ENCODE measurements around the gene DTX3. TPM values are rescaled to one million over a fixed set of nuclear protein-coding genes. Genes with fewer than 3 reads are reported as not detected.

Gene DTX3
- polyA plus RNA-seq, 4 donors, result 5.4 to 12.5 (median 9.9) TPM; not detected in 1

- Histone ChIP-seq H3K9me3 (ENCODE audit: control insufficient read depth in 2 of 2, insufficient read depth in 1 of 2, low read depth in 1 of 2, low read length in 1 of 2) (no peaks in the 10 kb centered on the region), H3K27me3 (ENCODE audit: control insufficient read depth in 3 of 3, insufficient read depth in 3 of 3, low read length in 3 of 3) (peaks cover 3 to 99% (median 64%) of the 10 kb centered on the region in 3 donors), H3K27ac (ENCODE audit: low read depth in 1 of 3, low read length in 2 of 3) (no peak overlapping the region), H3K4me3 (ENCODE audit: low read depth in 1 of 3, low read length in 3 of 3) (no peak overlapping the region), H3K36me3 (ENCODE audit: control insufficient read depth in 3 of 3, insufficient read depth in 2 of 3, low read depth in 1 of 3, low read length in 3 of 3) (no peaks in the 10 kb centered on the region), H3K4me1 (ENCODE audit: control insufficient read depth in 3 of 3, insufficient read depth in 2 of 3, low read depth in 1 of 3, low read length in 2 of 3) (peaks cover 0 to 22% (median 0%) of the 10 kb centered on the region in 3 donors)
- 46 to 70% (median 70%) methylated on average over 9 of the region's 9 CpGs for WGBS, 3 donors
- DNase-seq (no peak), FAIRE-seq (no peak)
Measured at GRCh38 chr12:57622293-57623245, 17.9 kb downstream of the DTX3 start.

GRCh38 chr12:57623385-57623784 lies 18.8 kb downstream of the DTX3 start:
- DNase-seq (no peak), FAIRE-seq (no peak)
- Histone ChIP-seq H3K36me3 (ENCODE audit: control insufficient read depth in 3 of 3, insufficient read depth in 2 of 3, low read depth in 1 of 3, low read length in 3 of 3) (no peaks in the 10 kb centered on the region), H3K9me3 (ENCODE audit: control insufficient read depth in 2 of 2, insufficient read depth in 1 of 2, low read depth in 1 of 2, low read length in 1 of 2) (no peaks in the 10 kb centered on the region), H3K4me1 (ENCODE audit: control insufficient read depth in 3 of 3, insufficient read depth in 2 of 3, low read depth in 1 of 3, low read length in 2 of 3) (peaks cover 0 to 28% (median 0%) of the 10 kb centered on the region in 3 donors), H3K27ac (ENCODE audit: low read depth in 1 of 3, low read length in 2 of 3) (no peak overlapping the region), H3K27me3 (ENCODE audit: control insufficient read depth in 3 of 3, insufficient read depth in 3 of 3, low read length in 3 of 3) (peaks cover 3 to 99% (median 65%) of the 10 kb centered on the region in 3 donors), H3K4me3 (ENCODE audit: low read depth in 1 of 3, low read length in 3 of 3) (no peak overlapping the region)
- 58 to 76% (median 67%) methylated on average over 2 of the region's 2 CpGs for WGBS, 3 donors

- Histone ChIP-seq H3K9me3 (ENCODE audit: control insufficient read depth in 2 of 2, insufficient read depth in 1 of 2, low read depth in 1 of 2, low read length in 1 of 2) (no peaks in the 10 kb centered on the region), H3K27ac (ENCODE audit: low read depth in 1 of 3, low read length in 2 of 3) (no peak overlapping the region), H3K36me3 (ENCODE audit: control insufficient read depth in 3 of 3, insufficient read depth in 2 of 3, low read depth in 1 of 3, low read length in 3 of 3) (no peaks in the 10 kb centered on the region), H3K4me1 (ENCODE audit: control insufficient read depth in 3 of 3, insufficient read depth in 2 of 3, low read depth in 1 of 3, low read length in 2 of 3) (peaks cover 0 to 28% (median 0%) of the 10 kb centered on the region in 3 donors), H3K27me3 (ENCODE audit: control insufficient read depth in 3 of 3, insufficient read depth in 3 of 3, low read length in 3 of 3) (peaks cover 3 to 99% (median 68%) of the 10 kb centered on the region in 3 donors), H3K4me3 (ENCODE audit: low read depth in 1 of 3, low read length in 3 of 3) (no peak overlapping the region)
- no peak for DNase-seq
- 49 to 55% (median 52%) methylated on average over 5 of the region's 5 CpGs for WGBS, 3 donors
- no peak for FAIRE-seq
Measured at GRCh38 chr12:57623811-57624390, 19.3 kb downstream of the DTX3 start.

- H3K27me3 ChIP-seq (ENCODE audit: control insufficient read depth in 3 of 3, insufficient read depth in 3 of 3, low read length in 3 of 3), result peaks cover 3 to 97% (median 63%) of the 10 kb centered on the region in 3 donors
- DNase-seq (no peak), FAIRE-seq (no peak)
- no peaks in the 10 kb centered on the region for H3K9me3 ChIP-seq (ENCODE audit: control insufficient read depth in 2 of 2, insufficient read depth in 1 of 2, low read depth in 1 of 2, low read length in 1 of 2)
- WGBS, 3 donors, result 67 to 80% (median 69%) methylated on average over 8 of the region's 8 CpGs
- no peak overlapping the region for H3K27ac ChIP-seq (ENCODE audit: low read depth in 1 of 3, low read length in 2 of 3)
- H3K4me1 ChIP-seq (ENCODE audit: control insufficient read depth in 3 of 3, insufficient read depth in 2 of 3, low read depth in 1 of 3, low read length in 2 of 3), result peaks cover 0 to 23% (median 0%) of the 10 kb centered on the region in 3 donors
- no peak overlapping the region for H3K4me3 ChIP-seq (ENCODE audit: low read depth in 1 of 3, low read length in 3 of 3)
- H3K36me3 ChIP-seq (ENCODE audit: control insufficient read depth in 3 of 3, insufficient read depth in 2 of 3, low read depth in 1 of 3, low read length in 3 of 3), result no peaks in the 10 kb centered on the region
Measured at GRCh38 chr12:57624441-57625220, 20.0 kb downstream of the DTX3 start.

- Histone ChIP-seq H3K27ac (ENCODE audit: low read depth in 1 of 3, low read length in 2 of 3) (no peak overlapping the region), H3K4me3 (ENCODE audit: low read depth in 1 of 3, low read length in 3 of 3) (no peak overlapping the region), H3K9me3 (ENCODE audit: control insufficient read depth in 2 of 2, insufficient read depth in 1 of 2, low read depth in 1 of 2, low read length in 1 of 2) (no peaks in the 10 kb centered on the region), H3K4me1 (ENCODE audit: control insufficient read depth in 3 of 3, insufficient read depth in 2 of 3, low read depth in 1 of 3, low read length in 2 of 3) (peaks cover 0 to 19% (median 0%) of the 10 kb centered on the region in 3 donors), H3K27me3 (ENCODE audit: control insufficient read depth in 3 of 3, insufficient read depth in 3 of 3, low read length in 3 of 3) (peaks cover 8 to 97% (median 55%) of the 10 kb centered on the region in 3 donors), H3K36me3 (ENCODE audit: control insufficient read depth in 3 of 3, insufficient read depth in 2 of 3, low read depth in 1 of 3, low read length in 3 of 3) (no peaks in the 10 kb centered on the region)
- DNase-seq (no peak), FAIRE-seq (no peak)
- WGBS, 3 donors, result 56 to 77% (median 71%) methylated on average over 12 of the region's 12 CpGs
Measured at GRCh38 chr12:57625261-57626032, 20.8 kb downstream of the DTX3 start.

- DNase-seq, result no peak
- Histone ChIP-seq H3K9me3 (ENCODE audit: control insufficient read depth in 2 of 2, insufficient read depth in 1 of 2, low read depth in 1 of 2, low read length in 1 of 2) (no peaks in the 10 kb centered on the region), H3K27ac (ENCODE audit: low read depth in 1 of 3, low read length in 2 of 3) (no peak overlapping the region), H3K27me3 (ENCODE audit: control insufficient read depth in 3 of 3, insufficient read depth in 3 of 3, low read length in 3 of 3) (peaks cover 8 to 97% (median 55%) of the 10 kb centered on the region in 3 donors), H3K4me3 (ENCODE audit: low read depth in 1 of 3, low read length in 3 of 3) (no peak overlapping the region), H3K4me1 (ENCODE audit: control insufficient read depth in 3 of 3, insufficient read depth in 2 of 3, low read depth in 1 of 3, low read length in 2 of 3) (peaks cover 0 to 13% (median 0%) of the 10 kb centered on the region in 3 donors), H3K36me3 (ENCODE audit: control insufficient read depth in 3 of 3, insufficient read depth in 2 of 3, low read depth in 1 of 3, low read length in 3 of 3) (no peaks in the 10 kb centered on the region)
- no peak for FAIRE-seq
- WGBS, 3 donors, result 25 to 42% (median 36%) methylated on average over 13 of the region's 13 CpGs
Measured at GRCh38 chr12:57626111-57626920, 21.7 kb downstream of the DTX3 start.

- peaks cover 0 to 9% (median 0%) of the 10 kb centered on the region in 3 donors for H3K4me1 ChIP-seq (ENCODE audit: control insufficient read depth in 3 of 3, insufficient read depth in 2 of 3, low read depth in 1 of 3, low read length in 2 of 3)
- no peak overlapping the region for H3K4me3 ChIP-seq (ENCODE audit: low read depth in 1 of 3, low read length in 3 of 3)
- FAIRE-seq (no peak), DNase-seq (no peak)
- peaks cover 8 to 97% (median 61%) of the 10 kb centered on the region in 3 donors for H3K27me3 ChIP-seq (ENCODE audit: control insufficient read depth in 3 of 3, insufficient read depth in 3 of 3, low read length in 3 of 3)
- H3K9me3 ChIP-seq (ENCODE audit: control insufficient read depth in 2 of 2, insufficient read depth in 1 of 2, low read depth in 1 of 2, low read length in 1 of 2), result no peaks in the 10 kb centered on the region
- 17 to 26% (median 18%) methylated on average over 9 of the region's 9 CpGs for WGBS, 3 donors
- H3K36me3 ChIP-seq (ENCODE audit: control insufficient read depth in 3 of 3, insufficient read depth in 2 of 3, low read depth in 1 of 3, low read length in 3 of 3), result no peaks in the 10 kb centered on the region
- H3K27ac ChIP-seq (ENCODE audit: low read depth in 1 of 3, low read length in 2 of 3), result no peak overlapping the region
Measured at GRCh38 chr12:57626921-57627445, 22.4 kb downstream of the DTX3 start.
